NCI-H526 (cell line): ENCODE data around the gene CD33.

Experiments used
- DNase-seq, 2 experiments: peaks; one replicate each; lab custom pipeline; 2025; lab: John Stamatoyannopoulos, UW

The CD33 gene

DNA sequence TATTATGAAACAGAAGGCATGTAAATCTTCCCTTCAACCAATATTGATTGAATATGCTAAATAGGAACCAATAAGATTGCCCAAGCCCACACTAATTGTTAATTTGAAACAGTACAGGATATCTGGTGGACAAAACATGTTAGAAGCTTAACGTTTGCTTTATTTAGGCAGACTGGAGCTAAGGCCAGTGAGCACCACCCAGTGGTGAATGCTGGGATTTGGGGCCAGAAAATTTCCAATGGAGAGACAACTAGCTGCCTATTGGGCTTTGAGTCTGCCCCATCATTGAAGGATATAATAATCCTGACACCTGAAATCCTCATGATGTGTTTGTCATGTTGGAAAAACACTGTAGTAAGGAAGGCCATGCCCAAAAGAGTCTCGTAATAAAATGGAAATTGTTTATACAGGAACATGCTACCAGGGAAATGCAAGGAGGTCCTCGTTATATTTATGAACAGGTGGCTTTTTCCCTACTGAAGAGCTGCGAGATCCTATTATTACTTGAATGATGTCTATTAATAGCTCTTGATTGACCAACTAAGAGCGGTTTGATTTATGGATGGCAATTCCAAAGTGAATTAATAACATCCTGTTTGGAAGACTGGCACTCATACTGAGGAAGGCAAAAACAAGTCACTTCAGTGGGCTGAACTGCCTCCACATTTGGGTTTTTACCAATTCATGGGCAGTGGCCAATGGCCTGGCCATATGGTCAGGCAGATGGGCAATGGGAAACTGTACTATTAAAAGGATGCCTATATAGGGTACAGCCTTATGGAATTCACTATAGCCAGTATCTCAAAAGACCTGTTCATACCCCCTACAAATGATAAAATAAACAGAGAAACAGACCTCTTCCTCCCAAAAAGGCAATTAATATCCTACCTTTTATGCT is 34.7 kb downstream of the CD33 start:
- DNase-seq, result peak; percentile 7 to 48

DNA sequence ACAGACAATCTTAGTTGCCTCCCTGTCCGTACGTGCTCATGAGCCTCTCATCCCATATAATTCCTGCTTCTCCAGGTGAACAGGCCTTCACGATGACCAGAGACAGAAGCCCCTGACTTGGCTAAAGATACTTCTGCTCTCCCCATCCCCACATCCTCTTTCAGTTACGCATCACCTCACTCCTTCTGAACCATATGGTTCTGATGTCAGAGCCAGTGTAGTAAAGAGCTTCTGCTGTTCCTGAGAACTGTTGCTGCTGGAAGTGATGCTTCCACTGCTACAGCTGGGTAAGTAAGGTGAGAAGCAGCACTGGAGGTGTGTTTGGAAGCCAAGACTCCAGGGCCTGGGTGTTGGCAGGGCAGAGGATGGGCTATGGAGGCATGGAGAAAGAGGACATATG is 38.9 kb downstream of the CD33 start:
- no peak for DNase-seq

- no peak for DNase-seq
Measured at GRCh38 chr19:51271067-51271466, 46.2 kb downstream of the CD33 start.

DNA sequence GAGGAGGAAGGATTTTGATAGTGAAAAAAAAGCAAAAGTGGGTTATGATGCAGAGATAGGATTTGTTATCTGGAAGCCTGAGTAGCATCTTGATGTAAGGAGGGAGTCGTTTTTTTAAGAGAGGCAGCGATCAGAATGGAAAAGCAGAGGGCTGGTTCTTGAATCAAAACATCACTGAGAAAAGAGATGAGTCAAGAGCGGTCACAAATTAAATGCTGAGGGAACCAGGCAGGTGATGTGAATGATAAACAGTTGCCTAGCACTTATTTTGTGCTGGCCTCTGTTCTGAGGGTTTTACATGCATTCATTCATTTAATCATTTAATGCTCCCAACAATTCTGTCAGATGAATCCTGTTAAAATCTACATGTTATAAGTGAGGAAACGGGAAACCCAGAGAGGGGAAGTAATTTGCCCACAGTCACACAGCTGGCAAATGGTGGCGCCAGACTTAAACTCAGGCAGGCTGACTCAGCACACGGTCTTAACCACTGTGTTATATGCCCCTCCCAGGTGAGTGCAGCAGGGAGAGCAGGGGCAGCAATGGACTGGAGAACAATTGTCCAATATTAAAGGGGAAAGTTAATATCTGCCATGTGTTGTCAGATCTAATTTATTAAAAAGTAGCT is 47.4 kb downstream of the CD33 start:
- no peak for DNase-seq

DNA sequence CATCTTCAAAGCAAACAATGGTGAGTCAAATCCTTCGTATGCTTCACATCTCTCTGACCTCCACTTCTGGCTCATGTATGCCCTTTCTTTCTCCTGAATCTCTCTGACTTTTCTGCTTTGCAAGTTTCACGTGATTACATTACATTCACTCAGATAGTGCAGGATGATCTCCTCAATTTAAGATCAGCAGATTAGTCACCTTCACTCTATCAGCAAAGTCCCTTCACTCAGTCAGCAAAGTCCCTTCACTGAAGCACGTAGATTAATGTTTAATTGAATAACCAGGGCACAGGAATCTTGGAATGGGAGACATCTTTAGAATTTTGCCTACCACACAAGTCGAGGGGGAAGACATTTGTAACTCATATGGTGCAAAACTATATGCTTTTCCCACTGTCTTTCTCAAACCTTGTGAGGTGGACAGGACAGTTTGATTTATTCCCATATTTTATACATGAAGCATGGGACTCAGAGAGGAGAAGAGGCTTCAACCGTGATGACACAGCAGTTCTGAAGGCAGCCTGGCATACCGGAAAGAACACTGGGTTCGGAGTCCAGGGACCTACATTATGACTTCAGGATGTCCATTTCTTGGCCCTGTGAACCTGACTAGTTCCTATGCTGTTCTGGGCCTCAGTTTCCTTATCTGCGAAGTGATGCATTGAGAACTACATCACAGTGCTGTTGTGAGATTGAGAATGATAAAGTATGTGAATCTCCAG is 49.3 kb downstream of the CD33 start:
- DNase-seq, result no peak

- DNase-seq, result no peak
Measured at GRCh38 chr19:51277112-51277511, 52.2 kb downstream of the CD33 start.

DNA sequence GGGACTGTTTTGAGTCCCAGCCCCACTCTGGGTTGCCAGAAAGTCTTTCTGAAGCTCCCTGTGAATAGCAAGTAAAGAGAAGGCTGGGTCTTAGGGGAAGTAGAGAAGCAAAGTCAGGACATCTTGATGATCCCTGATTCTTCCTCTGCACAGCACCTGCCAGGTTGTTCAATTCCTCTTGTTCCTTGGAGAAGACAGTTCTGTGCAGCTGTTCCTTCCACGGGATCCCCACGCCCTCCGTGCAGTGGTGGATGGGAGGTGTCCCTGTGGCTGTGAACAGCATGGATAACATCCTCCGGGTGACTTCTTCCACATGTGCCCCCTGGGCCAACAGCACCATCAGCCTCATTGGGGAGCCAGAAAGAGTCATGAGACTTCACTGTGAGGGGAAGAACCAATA is 57.5 kb downstream of the CD33 start:
- DNase-seq, result no peak

DNA sequence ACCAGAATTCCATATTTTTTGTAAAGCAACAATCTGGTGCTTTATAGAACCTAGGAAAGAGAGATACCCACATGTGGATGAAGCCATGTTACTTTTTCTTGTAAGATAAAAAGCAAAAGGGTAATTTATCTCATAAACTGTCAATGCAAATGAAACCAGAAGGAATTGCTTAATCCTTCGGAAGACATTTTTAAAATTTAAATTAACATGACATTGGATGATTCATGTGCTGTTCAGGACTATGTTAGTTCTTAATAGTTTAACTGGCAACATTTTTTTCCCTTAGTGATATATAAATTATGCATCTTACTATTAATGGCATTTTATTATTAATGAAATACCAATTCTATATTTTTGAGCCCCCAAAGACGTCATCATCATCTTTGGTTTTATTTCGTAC is 60.8 kb downstream of the CD33 start:
- DNase-seq, result no peak
